Ovary (tissue), 3 donors: ENCODE measurements around the gene MCM9.

Experiments
- CTCF ChIP-seq, 3 donors: fragments of 450-650 bp in 2 of 3; fragments of 200-600 bp in 1 of 3; IDR thresholded peaks; one replicate each; pipeline versions ENCODE4 v1.5.1 to v1.8.0; 2016 to 2022; ENCODE audit warnings: antibody characterized with exemption in 3 of 3, mild to moderate bottlenecking in 1 of 3
- EP300 ChIP-seq: sonication (generic); formaldehyde crosslinking; IDR thresholded peaks from one replicate; pipeline ENCODE4 v1.6.1; 2017; ENCODE audit warnings: antibody characterized with exemption
- POLR2A ChIP-seq: fragments of 450-650 bp; IDR thresholded peaks from one replicate; pipeline ENCODE4 v1.6.1; 2017; ENCODE audit warnings: antibody characterized with exemption, mild to moderate bottlenecking, moderate library complexity
- donor health status: DM: no; HTN: no; CAD: no.

GRCh38 chr6:118893064-118893806 is 41.7 kb downstream of the MCM9 start:
- no peak for TF ChIP-seq POLR2A
- TF ChIP-seq CTCF (IDR thresholded peaks at IDR 0.05): no peak
- TF ChIP-seq EP300: no peak
